GM12872 (cell line): ENCODE data around the gene BPI.

Source experiments
- CTCF ChIP-seq: IDR thresholded peaks from 3 replicates; pipeline ENCODE4 v1.5.1; 2011; ENCODE audit warnings: low read depth, mild to moderate bottlenecking, low read length, moderate library complexity; ENCODE audit not compliant: insufficient read depth

BPI gene

GRCh38 chr20:38377039-38377685, 73.2 kb downstream of the BPI start:
- TF ChIP-seq CTCF = no peak

- no peak for TF ChIP-seq CTCF
Measured at GRCh38 chr20:38383147-38383546, 79.2 kb downstream of the BPI start.

- TF ChIP-seq CTCF = no peak
Measured at GRCh38 chr20:38386004-38386403, 82.0 kb downstream of the BPI start.

GRCh38 chr20:38386851-38387250, 82.9 kb downstream of the BPI start:
- TF ChIP-seq CTCF = no peak
